ENCODE results near the gene ANKRD60. TPM values are rescaled to one million over a fixed set of nuclear protein-coding genes. Genes with fewer than 3 reads are reported as not detected.

ANKRD60 gene
- total and polyA plus RNA-seq, 2 of the 4 experiments (the other 2 are of a cell fraction), result not detected

- H4K5ac ChIP-seq (ENCODE audit: low read depth, low read length), result no peak overlapping the region
- no peak overlapping the region for H4K8ac ChIP-seq (ENCODE audit: low read depth in 2 of 2, low read length in 2 of 2)
- WGBS, 2 experiments (ENCODE audit: extremely low coverage in 2 of 2, insufficient read length in 1 of 2), result no CpG with 5 or more reads among the region's 8 CpGs
- no peak overlapping the region for H2BK20ac ChIP-seq (ENCODE audit: low read depth, low read length)
- no peaks in the 10 kb centered on the region for H4K20me1 ChIP-seq (ENCODE audit: insufficient read depth, low read length)
- H2AK5ac ChIP-seq (ENCODE audit: low read depth, low read length), result no peak overlapping the region
- H3K23ac ChIP-seq (ENCODE audit: low read depth, low read length), result no peak overlapping the region
- no peak overlapping the region for H2BK5ac ChIP-seq (ENCODE audit: low read depth, low read length, poor library complexity, severe bottlenecking)
- no peak overlapping the region for H3K4me3 ChIP-seq (ENCODE audit: insufficient read depth, low read depth, low read length)
- no peak overlapping the region for H2BK15ac ChIP-seq (ENCODE audit: low read depth, low read length)
- H3K9me1 ChIP-seq (ENCODE audit: insufficient read depth, low read length), result no peaks in the 10 kb centered on the region
- intact Hi-C loops (cut with micrococcal nuclease), result loop anchor here (10.0 kb wide), 1 partner anchor 830 kb away; no protein-coding TSS in a partner anchor
- no peak overlapping the region for H3K4ac ChIP-seq (ENCODE audit: low read depth, low read length)
- dilution Hi-C loops (cut with HindIII; ENCODE audit: low sequenced_read_pairs, unreplicated experiment), result no loop called here
- peaks cover 36% of the 10 kb centered on the region for H3K27me3 ChIP-seq (ENCODE audit: control insufficient read depth, insufficient read depth, low read length)
- ATAC-seq (ENCODE audit: low read depth), result no peak
- ChIA-PET POLR2A (ENCODE audit: unreplicated experiment) (no interaction called here), CTCF (interaction anchor here (0.6 kb wide), 1 partner anchor 513 kb away, joined by 4 read pairs; no protein-coding TSS in a partner anchor)
- H3K27ac ChIP-seq (ENCODE audit: insufficient read depth, low read length), result no peak overlapping the region
- DNase-seq, result no peak
- no peak overlapping the region for H4K91ac ChIP-seq (ENCODE audit: insufficient read depth, low read depth, low read length)
- peaks cover 3% of the 10 kb centered on the region; the same call in 1 of the 2 replicates for H3K4me1 ChIP-seq (ENCODE audit: control insufficient read depth, insufficient read depth, low read length)
- no peak overlapping the region for H2AFZ ChIP-seq (replicated peaks; ENCODE audit: low read length, poor library complexity)
- H3K56ac ChIP-seq (ENCODE audit: extremely low read depth, insufficient read depth, low read length), result no peak overlapping the region
- no peak overlapping the region for H2BK120ac ChIP-seq (ENCODE audit: low read depth, low read length)
- H3K14ac ChIP-seq (replicated peaks; ENCODE audit: low read depth, low read length), result no peak overlapping the region
- TF ChIP-seq NFE2L2 (IDR thresholded peaks at IDR 0.05; ENCODE audit: low read depth, low read length), result no peak
- no peak for TF ChIP-seq MXI1 (IDR thresholded peaks at IDR 0.05; ENCODE audit: borderline replicate concordance, low read depth, low read length)
- TF ChIP-seq CEBPB (IDR thresholded peaks at IDR 0.05; ENCODE audit: low read depth, low read length), result no peak
- TF ChIP-seq ELK1 (IDR thresholded peaks at IDR 0.05; ENCODE audit: borderline replicate concordance, low read depth, low read length), result no peak
- TF ChIP-seq MAFK (IDR thresholded peaks at IDR 0.05; ENCODE audit: low read depth, low read length), result no peak
- TF ChIP-seq CHD1 (IDR thresholded peaks at IDR 0.05; ENCODE audit: low read depth, low read length), result no peak
- H2AK9ac ChIP-seq (replicated peaks; ENCODE audit: low read depth, low read length, poor library complexity), result no peak overlapping the region
- H3K9me3 ChIP-seq (ENCODE audit: control insufficient read depth, insufficient read depth, low read length), result peaks cover 6% of the 10 kb centered on the region
- H3K79me1 ChIP-seq (ENCODE audit: low read depth in 1 of 2, low read length in 2 of 2), result no peaks in the 10 kb centered on the region
- no peak overlapping the region for H3K9ac ChIP-seq (ENCODE audit: low read depth, low read length)
- no peaks in the 10 kb centered on the region for H3K36me3 ChIP-seq (ENCODE audit: control insufficient read depth, insufficient read depth, low read length)
- H3K4me2 ChIP-seq (ENCODE audit: low read depth, low read length), result no peak overlapping the region
- in situ Hi-C loops (cut with MboI; ENCODE audit: low sequenced_read_pairs), result loop anchor here (5.0 to 10.0 kb wide), 2 partner anchors 702 to 830 kb away; no protein-coding TSS in a partner anchor
- no TSS peak for BruUV-seq (replicated peaks)
- no peak overlapping the region for H3K18ac ChIP-seq (ENCODE audit: low read depth, low read length)
Observed at GRCh38 chr20:58214310-58214709, 14.1 kb downstream of the ANKRD60 start.

Data from IMR-90 (cell line).